Measurements from ENCODE around the gene ANKRD39.

Gene ANKRD39

DNA sequence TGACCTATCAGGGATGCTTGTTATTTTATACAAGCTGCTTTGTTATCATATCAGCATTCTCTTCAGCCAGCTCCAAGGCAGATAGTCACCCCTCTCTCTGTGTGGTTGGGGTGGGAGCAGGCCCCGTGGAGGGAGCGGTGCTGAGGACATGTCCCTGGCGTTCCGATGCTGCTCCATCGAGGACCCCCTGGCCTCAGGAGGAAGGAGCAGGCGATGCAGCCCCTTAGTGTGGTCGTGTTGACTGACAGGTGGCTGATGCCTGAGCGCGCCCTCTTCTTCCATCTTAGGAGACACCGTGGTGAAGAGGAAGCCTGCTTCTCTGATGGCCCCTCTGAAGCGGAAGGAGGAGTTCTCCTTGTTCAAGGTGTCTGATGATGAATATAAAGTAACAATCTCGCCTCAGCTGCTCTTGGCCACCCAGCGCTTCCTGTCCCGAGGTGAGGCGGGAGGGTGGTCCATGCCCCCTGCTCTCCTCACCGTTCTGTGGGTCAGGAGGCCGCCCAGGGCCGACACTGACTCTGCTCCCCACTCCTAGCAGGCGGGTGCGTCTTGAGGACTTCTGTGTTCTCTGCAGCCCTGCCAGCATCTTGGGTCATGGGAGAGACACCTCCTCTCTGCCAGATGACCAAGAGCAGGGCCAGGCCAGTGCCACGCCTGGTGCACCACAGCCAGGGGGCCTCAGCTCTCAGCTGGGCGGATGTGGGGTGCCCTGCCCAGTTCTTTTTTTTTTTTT, 31.1 kb downstream of the ANKRD39 start:
- DNase-seq (ENCODE audit: low read depth): no peak

GRCh38 chr2:96825057-96825456, 32.8 kb downstream of the ANKRD39 start:
- DNase-seq (ENCODE audit: low read depth): no peak

DNA sequence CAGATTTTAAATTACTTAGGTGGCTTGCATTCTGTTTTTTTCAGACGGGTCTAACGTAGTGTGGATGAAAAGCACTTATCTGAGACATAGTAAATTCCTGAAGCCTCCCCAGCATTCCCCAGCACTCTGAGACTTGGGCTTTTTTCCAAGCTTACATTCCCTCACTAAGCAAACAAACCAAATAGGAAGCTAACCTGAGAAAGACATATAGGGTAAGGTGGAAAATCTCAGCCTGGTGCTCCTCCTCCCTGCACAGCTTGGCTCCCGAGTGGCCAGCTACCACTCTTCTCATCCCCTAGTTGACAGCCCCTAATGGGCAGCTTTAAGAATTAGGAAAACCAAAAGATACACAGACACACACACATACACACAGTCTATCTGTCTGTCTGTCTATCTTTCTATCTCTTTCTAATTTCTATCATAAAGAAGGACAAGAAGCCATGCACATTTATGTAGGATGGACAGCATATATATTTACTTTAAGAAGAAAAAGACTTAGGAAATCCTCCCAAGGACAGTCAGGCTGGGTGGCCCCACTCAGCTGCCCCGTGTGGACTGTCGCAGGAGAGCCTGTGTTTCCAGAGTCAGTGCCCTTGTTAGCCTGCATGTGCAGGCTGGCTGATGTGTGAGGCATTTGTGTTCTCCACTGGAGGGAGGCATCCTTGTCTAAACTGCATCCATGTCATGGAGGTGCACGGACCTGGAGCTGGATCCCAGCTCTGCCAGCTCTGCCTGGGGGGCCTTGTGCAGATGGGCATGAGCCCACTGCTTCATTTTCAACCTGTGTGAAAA, 33.5 kb downstream of the ANKRD39 start:
- DNase-seq (ENCODE audit: low read depth): no peak

DNA sequence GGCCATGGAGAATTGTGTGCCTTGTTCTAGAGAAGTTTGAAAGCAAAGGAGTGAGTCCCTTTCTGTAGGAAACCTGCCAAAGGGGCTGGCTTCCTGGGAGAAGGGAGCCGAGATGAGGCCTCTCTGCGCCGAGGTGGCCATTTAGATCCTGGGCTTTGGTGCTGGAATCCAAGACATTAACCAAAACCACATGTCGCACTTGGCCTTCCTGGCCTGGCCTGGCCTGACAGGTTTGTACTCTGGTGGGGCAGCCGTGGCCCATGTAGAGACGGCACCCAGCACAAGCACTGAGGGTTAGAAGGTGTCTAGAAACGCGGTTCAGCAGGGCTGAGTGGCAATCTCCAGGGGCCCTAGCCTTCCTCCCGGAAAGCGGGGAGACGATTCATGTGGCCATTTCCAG, 34.6 kb downstream of the ANKRD39 start:
- peak; percentile 26 for DNase-seq (ENCODE audit: low read depth)

- no peak for DNase-seq (ENCODE audit: low read depth)
Measured at GRCh38 chr2:96822786-96823185, 35.0 kb downstream of the ANKRD39 start.

GRCh38 chr2:96821113-96821675, 36.6 kb downstream of the ANKRD39 start:
- DNase-seq (ENCODE audit: low read depth): no peak

- no peak for DNase-seq (ENCODE audit: low read depth)
Measured at GRCh38 chr2:96819876-96820511, 37.8 kb downstream of the ANKRD39 start.

GRCh38 chr2:96819128-96819875, 38.5 kb downstream of the ANKRD39 start:
- no peak for DNase-seq (ENCODE audit: low read depth)

DNA sequence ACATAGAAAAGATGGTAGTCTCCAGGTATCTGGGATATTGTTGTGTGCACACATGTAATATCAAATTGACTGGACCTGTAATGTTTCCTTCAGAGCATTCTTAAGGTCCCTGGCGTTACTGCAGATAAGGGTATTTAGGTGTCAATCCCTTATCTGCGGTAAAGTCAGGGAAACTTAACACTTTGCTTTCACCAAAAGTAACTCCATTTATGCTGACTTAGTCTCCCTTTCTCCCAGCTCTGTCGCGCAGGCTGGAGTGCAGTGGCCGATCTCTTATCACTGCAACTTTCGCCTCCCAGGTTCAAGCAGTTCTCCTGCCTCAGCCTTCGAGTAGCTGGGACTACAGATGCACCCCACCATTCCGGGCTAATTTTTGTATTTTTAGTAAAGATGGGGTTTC, 39.9 kb downstream of the ANKRD39 start:
- DNase-seq (ENCODE audit: low read depth): no peak

- DNase-seq (ENCODE audit: low read depth): peak; percentile 56
Measured at GRCh38 chr2:96816836-96817702, 40.7 kb downstream of the ANKRD39 start.

DNA sequence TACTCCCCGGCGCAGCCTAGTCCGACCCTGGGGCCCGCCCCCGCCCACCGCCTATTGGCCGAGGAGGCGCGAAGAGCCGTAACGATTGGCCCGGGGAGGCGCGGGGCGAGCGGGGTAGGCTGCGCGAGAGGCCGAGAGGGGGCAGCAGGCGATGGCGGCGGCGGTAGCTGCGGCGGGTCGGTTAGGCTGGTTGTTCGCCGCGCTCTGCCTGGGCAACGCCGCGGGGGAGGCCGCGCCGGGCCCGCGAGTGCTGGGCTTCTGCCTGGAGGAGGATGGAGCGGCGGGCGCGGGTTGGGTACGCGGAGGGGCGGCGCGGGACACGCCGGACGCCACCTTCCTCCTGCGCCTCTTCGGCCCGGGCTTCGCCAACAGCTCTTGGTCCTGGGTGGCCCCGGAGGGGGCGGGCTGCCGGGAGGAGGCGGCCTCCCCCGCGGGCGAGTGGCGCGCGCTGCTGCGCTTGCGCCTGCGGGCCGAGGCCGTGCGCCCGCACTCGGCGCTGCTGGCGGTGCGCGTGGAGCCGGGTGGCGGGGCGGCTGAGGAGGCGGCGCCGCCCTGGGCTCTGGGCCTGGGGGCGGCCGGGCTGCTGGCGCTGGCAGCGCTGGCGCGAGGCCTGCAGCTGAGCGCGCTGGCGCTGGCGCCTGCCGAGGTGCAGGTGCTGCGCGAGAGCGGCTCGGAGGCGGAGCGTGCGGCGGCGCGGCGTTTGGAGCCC, 41.5 kb downstream of the ANKRD39 start, which contains the start of gene CNNM3:
Gene CNNM3, plus strand, starts transcription at position 142 of the 709 bp plus-strand sequence. Its CDS starts 10 bp downstream, at position 152.
- peak; percentile 92 for DNase-seq (ENCODE audit: low read depth)

DNA sequence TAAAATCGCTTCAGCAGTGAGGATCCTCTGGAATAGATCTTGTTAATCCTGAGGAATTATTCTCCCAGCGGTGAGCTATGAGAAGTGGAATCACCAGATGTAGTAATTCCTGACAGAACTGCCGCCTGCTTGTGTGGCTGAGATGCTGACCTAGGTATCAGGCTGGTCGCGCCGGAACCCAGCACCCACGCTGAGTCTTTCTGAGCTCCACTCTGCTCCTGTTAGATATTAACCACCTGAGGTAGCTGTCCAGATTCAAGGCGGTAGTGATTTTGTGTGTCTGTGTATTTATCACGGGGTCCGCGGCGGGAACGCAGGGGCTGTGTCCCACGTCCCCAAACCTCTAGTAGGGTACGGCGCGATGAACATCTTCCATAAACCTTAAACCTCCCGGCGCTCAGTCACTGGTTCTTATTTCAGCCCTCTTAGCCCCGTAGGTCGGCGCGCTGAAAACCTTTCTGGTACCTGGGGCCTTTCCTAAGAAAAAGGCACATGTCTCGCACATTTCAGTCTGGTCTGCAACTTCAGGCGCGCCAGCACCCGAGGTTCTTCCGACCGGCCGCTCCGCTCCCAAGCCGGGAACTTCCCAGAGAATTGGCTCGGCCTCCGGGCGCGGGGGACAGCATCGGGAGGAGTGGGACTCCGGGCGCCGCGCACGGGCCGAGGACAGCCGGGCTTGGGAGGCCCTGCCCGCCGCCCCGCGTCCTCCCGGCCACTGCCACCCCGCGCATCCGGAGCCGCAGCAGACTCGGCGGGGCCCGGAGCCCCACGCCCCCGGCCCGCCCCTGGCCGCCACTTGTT, 42.3 kb downstream of the ANKRD39 start:
- peak; percentile 51 for DNase-seq (ENCODE audit: low read depth)

GRCh38 chr2:96813656-96814055, 44.2 kb downstream of the ANKRD39 start:
- no peak for DNase-seq (ENCODE audit: low read depth)

- DNase-seq (ENCODE audit: low read depth): peak; percentile 52
Measured at GRCh38 chr2:96811917-96812316, 45.9 kb downstream of the ANKRD39 start.

- DNase-seq (ENCODE audit: low read depth): no peak
Measured at GRCh38 chr2:96810783-96811192, 47.0 kb downstream of the ANKRD39 start.

DNA sequence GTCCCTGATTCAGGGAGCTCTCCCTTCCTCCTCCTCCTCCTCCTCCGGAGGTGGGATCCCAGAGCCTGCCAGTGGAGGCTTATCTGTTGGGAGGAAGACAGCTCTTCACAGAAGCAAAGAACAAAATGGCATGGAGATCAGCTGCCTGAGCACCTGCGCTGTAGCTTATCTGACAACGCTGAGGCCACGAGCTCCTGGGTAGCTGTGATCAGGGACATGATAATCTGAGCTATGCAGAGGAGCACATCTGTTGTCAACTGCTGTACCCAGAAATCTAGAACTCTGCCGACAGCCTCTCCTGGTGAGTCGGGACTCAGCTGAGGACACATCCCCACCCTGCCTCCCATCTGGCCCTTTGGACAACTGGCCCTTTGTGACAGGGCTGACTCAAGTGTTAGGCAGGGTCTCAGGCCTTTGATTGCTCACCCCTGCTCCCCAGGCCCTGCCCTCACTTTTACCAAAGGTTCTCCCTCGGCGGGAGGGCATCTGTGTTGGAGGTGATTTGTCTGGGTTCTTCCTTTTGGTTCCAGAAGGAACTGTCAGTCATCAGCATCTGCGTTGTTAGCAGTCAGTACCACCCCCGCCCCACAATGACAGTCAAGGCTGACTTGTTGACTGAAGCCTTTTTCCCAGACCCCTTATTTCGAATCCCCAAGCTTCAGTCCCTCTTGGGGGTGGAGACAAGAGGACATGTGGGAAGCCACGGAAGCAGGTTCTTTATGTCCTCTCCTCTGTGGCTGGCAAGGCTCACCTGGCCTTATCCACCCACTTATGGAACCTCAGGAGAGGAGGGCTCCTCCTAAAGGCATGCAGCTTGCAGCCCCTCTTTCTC, 47.6 kb downstream of the ANKRD39 start:
- no peak for DNase-seq (ENCODE audit: low read depth)

DNA sequence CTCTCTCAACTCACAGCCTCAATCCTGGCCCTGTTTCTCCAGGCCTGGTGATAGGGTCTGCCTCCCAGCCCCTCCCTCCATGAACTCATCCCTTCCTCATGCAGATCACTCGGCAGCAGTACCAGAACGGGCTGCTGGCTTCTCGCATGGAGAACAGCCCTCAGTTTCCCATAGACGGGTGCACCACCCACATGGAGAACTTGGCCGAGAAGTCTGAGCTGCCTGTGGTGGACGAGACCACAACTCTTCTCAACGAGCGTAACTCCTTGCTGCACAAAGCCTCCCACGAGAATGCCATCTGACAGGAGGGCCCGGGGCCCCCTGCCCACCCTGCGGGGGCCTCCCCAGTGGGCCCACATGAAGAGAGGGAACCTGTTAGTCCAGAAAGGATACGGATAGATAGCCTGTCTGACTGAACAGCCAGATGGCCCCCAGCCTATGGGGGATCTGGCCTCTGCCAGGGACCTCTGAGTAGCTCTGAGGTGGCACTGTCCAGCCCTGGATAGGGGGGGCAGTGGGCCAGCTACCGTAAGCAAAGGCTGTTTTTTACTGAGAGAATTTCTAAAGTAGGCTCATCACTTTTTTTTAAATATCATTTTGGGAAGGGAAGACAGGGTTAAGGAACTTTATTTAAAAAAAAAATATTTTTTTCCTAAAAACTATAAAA, 48.5 kb downstream of the ANKRD39 start:
- no peak for DNase-seq (ENCODE audit: low read depth)
